Natural killer cell (primary cell): Measurements from ENCODE around the gene ISY1. TPM values are rescaled to one million over a fixed set of nuclear protein-coding genes. Genes with fewer than 3 reads are reported as not detected.
A peak's percentile ranks its signal among the peaks of the same experiment; 100 is the strongest.

Experiments used
- ATAC-seq, 3 donors: fragments of 150-1000 bp in 2 of 3; fragments of 200-7000 bp in 1 of 3; cut with Tn5 transposase; 1 replicate in 1 of 3; 2 replicates in 2 of 3; pipeline ENCODE4 v1.10.0; 2021; ENCODE audit warnings: mild to moderate bottlenecking in 2 of 3, moderate library complexity in 2 of 3
- DNase-seq, 2 donors: peaks; one replicate each; pipeline versions ENCODE4 v3.0.0 to v3.0.0-alpha.2; 2013 to 2021; ENCODE audit warnings: mixed read lengths in 1 of 2
- H3K27ac ChIP-seq: one replicate; pipeline ENCODE4 v1.5.1; 2013; ENCODE audit warnings: mild to moderate bottlenecking, low read length
- H3K27me3 ChIP-seq: one replicate; pipeline ENCODE4 v1.6.1; 2013; ENCODE audit warnings: low read length; ENCODE audit not compliant: control insufficient read depth, insufficient read depth
- H3K36me3 ChIP-seq: one replicate; pipeline ENCODE4 v1.6.1; 2013; ENCODE audit warnings: low read length; ENCODE audit not compliant: control insufficient read depth, insufficient read depth
- H3K4me1 ChIP-seq: one replicate; pipeline ENCODE4 v1.6.1; 2013; ENCODE audit warnings: low read length; ENCODE audit not compliant: control insufficient read depth, insufficient read depth
- H3K4me3 ChIP-seq: one replicate; pipeline ENCODE4 v1.5.1; 2013; ENCODE audit warnings: low read length
- H3K9me3 ChIP-seq: one replicate; pipeline ENCODE4 v1.6.1; 2013; ENCODE audit warnings: low read length; ENCODE audit not compliant: control insufficient read depth, insufficient read depth
- H3K27ac Mint-ChIP-seq, 2 donors: one replicate each; pipeline ENCODE4 v1.8.0; 2022; ENCODE audit warnings: mild to moderate bottlenecking in 2 of 2, mixed read lengths in 2 of 2, moderate library complexity in 1 of 2
- H3K27me3 Mint-ChIP-seq, 2 donors: one replicate each; pipeline ENCODE4 v1.8.0; 2022; ENCODE audit warnings: low read depth in 2 of 2, mixed read lengths in 2 of 2
- H3K36me3 Mint-ChIP-seq: one replicate; pipeline ENCODE4 v1.8.0; 2022; ENCODE audit warnings: mixed read lengths
- H3K4me1 Mint-ChIP-seq, 2 donors: one replicate each; pipeline ENCODE4 v1.8.0; 2022; ENCODE audit warnings: mixed read lengths in 2 of 2
- H3K4me3 Mint-ChIP-seq: one replicate; pipeline ENCODE4 v1.8.0; 2022; ENCODE audit warnings: mild to moderate bottlenecking, moderate library complexity, mixed read lengths
- H3K9me3 Mint-ChIP-seq, 2 donors: one replicate each; pipeline ENCODE4 v1.8.0; 2022; ENCODE audit warnings: mixed read lengths in 2 of 2
- whole genome bisulfite sequencing: methylation state at CpG from one replicate; pipeline ENCODE4 v1.1.7; 2013; ENCODE audit warnings: missing lambda C conversion rate; ENCODE audit not compliant: insufficient coverage; 5-methylcytosine and 5-hydroxymethylcytosine counted together
- intact Hi-C: fragments of 100-400 bp; cut with micrococcal nuclease; formaldehyde crosslinking; loops from one replicate; pipeline ENCODE4 v1.14.2; 2022
- total RNA-seq, 4 donors: library from RNA; stranded (reverse); fragments of 120-200 nt in 1 of 4; gene quantifications; one replicate each; pipeline versions ENCODE4 v1.2.3 to v1.2.4, GENCODE V29; 2013 to 2022
- TF ChIP-seq, protein P1 (sequence below): fragments of 200-600 bp; IDR thresholded peaks from one replicate; pipeline ENCODE4 v1.8.0; 2022; ENCODE audit warnings: antibody characterized with exemption

ISY1 gene
- total RNA-seq, 3 donors from 2014 or later (not counting 1 experiment from before 2014, with no cell fraction given), result 51.9 to 58.2 (median 56.1) TPM

DNA sequence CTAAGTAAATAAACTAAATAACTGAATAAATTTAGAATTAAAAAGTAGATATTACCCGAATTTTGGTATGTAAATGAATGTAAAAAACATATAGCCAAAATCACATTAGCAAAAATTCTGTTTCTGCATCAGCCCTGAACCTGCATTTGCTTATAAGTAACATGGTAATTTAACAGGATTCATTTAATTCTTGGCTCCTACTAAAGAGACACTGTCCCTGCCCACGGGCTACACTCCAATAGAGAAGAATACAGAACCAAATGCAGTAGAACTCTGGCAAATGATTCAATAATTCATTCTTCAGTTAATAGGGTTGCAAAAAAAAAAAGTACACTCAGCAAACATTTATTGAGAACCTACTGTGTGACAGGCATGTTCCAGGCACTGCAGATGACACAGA, 43.6 kb upstream of the ISY1 start:
- intact Hi-C loops, result no loop called here
- H3K4me3 Mint-ChIP-seq, result no peak overlapping the region
- H3K27me3 ChIP-seq, result no peaks in the 10 kb centered on the region
- no peaks in the 10 kb centered on the region for H3K9me3 ChIP-seq
- no peaks in the 10 kb centered on the region for H3K27me3 Mint-ChIP-seq
- H3K4me1 ChIP-seq, result no peaks in the 10 kb centered on the region
- no peaks in the 10 kb centered on the region for H3K4me1 Mint-ChIP-seq
- no peaks in the 10 kb centered on the region for H3K9me3 Mint-ChIP-seq
- no peak overlapping the region for H3K27ac Mint-ChIP-seq
- TF ChIP-seq, protein P1, sequence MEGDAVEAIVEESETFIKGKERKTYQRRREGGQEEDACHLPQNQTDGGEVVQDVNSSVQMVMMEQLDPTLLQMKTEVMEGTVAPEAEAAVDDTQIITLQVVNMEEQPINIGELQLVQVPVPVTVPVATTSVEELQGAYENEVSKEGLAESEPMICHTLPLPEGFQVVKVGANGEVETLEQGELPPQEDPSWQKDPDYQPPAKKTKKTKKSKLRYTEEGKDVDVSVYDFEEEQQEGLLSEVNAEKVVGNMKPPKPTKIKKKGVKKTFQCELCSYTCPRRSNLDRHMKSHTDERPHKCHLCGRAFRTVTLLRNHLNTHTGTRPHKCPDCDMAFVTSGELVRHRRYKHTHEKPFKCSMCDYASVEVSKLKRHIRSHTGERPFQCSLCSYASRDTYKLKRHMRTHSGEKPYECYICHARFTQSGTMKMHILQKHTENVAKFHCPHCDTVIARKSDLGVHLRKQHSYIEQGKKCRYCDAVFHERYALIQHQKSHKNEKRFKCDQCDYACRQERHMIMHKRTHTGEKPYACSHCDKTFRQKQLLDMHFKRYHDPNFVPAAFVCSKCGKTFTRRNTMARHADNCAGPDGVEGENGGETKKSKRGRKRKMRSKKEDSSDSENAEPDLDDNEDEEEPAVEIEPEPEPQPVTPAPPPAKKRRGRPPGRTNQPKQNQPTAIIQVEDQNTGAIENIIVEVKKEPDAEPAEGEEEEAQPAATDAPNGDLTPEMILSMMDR, result no peak
- H3K27ac ChIP-seq, result no peak overlapping the region
- 75% methylated on average over 1 of the region's 2 CpGs for WGBS
- H3K36me3 Mint-ChIP-seq, result no peaks in the 10 kb centered on the region
- H3K36me3 ChIP-seq, result no peaks in the 10 kb centered on the region
- no peak for ATAC-seq
- no peak overlapping the region for H3K4me3 ChIP-seq
- DNase-seq, result no peak

DNA sequence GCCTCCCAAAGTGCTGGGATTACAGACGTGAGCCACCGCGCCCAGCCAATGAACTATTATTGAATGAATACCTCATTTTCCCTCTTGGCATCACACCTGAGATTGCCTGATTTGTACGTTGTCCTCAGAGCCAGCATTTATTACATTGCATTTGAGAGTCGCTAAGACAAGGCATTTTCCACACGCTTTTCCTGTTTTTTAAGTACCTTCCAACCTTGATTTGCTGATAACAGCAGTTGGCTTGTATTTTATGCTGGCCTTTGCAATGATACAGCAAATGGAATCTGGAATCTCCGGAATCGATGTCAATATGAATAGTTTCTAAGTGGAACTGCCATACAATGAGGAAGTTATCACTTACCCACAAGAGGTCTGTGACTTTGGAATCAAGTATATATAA, 38.5 kb upstream of the ISY1 start:
- Mint-ChIP-seq H3K27ac (no peak overlapping the region), H3K27me3 (no peaks in the 10 kb centered on the region), H3K4me3 (no peak overlapping the region), H3K36me3 (no peaks in the 10 kb centered on the region), H3K4me1 (no peaks in the 10 kb centered on the region), H3K9me3 (no peaks in the 10 kb centered on the region)
- Histone ChIP-seq H3K9me3 (no peaks in the 10 kb centered on the region), H3K27ac (no peak overlapping the region), H3K36me3 (no peaks in the 10 kb centered on the region), H3K4me1 (no peaks in the 10 kb centered on the region), H3K27me3 (no peaks in the 10 kb centered on the region), H3K4me3 (no peak overlapping the region)
- WGBS, result 83% methylated on average over 8 of the region's 8 CpGs
- no peak for ATAC-seq
- no peak for DNase-seq
- TF ChIP-seq, protein P1, result no peak
- intact Hi-C loops, result no loop called here

DNA sequence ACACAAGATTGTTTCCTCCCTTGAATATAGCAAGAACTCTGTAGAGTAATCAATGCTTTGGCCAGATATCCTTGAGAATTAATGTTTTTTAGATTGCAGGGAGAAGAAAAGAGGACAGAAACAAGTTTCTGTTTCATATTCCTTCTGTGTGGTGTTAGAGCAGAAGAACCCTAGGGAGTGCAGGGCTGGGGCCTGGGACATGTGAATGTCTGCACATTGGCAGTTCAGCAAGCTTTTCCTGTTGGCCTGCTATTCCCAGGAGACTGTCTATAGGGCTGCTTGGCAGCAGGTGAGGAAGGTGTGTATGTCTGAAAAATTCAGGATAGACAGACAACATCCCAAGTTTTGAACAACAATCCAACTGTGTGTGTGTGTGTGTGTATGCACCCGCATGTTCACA, 36.5 kb upstream of the ISY1 start:
- TF ChIP-seq, protein P1, result no peak
- H3K9me3 ChIP-seq, result no peaks in the 10 kb centered on the region
- no peak overlapping the region for H3K4me3 ChIP-seq
- H3K27me3 ChIP-seq, result no peaks in the 10 kb centered on the region
- intact Hi-C loops, result no loop called here
- DNase-seq, result no peak
- no peaks in the 10 kb centered on the region for H3K4me1 Mint-ChIP-seq
- no peak overlapping the region for H3K27ac Mint-ChIP-seq
- WGBS, result no CpG with 5 or more reads among the region's 1 CpG
- peak in 1 of 3 donors; percentile 7 for ATAC-seq
- no peaks in the 10 kb centered on the region for H3K4me1 ChIP-seq
- H3K27me3 Mint-ChIP-seq, result no peaks in the 10 kb centered on the region
- H3K4me3 Mint-ChIP-seq, result no peak overlapping the region
- no peaks in the 10 kb centered on the region for H3K36me3 ChIP-seq
- no peaks in the 10 kb centered on the region for H3K9me3 Mint-ChIP-seq
- H3K36me3 Mint-ChIP-seq, result no peaks in the 10 kb centered on the region
- H3K27ac ChIP-seq, result no peak overlapping the region

DNA sequence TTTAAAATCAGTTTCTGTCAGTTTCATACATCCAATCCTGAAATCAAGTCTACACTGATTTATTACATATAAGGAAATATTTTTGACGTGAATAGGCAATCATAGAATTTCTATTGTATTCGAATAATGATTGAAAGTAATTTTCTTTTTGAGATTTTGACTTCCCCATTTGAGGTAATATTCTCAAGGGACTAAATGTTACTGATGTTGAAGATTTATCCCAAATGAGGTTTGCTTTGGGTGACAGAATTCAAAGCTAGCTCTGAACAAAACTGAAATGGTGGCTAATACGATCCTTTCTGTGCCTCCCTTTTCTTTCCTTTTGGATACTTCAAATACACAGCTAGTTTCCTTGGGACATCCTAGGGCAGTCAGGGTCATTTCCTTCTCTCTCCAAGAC, 35.7 kb upstream of the ISY1 start:
- intact Hi-C loops, result no loop called here
- H3K9me3 ChIP-seq, result no peaks in the 10 kb centered on the region
- no peak overlapping the region for H3K4me3 ChIP-seq
- H3K27me3 Mint-ChIP-seq, result no peaks in the 10 kb centered on the region
- H3K4me1 Mint-ChIP-seq, result no peaks in the 10 kb centered on the region
- H3K27ac Mint-ChIP-seq, result no peak overlapping the region
- no peaks in the 10 kb centered on the region for H3K4me1 ChIP-seq
- WGBS, result 80% methylated on average over 1 of the region's 3 CpGs
- H3K9me3 Mint-ChIP-seq, result no peaks in the 10 kb centered on the region
- no peak overlapping the region for H3K27ac ChIP-seq
- DNase-seq, result no peak
- no peaks in the 10 kb centered on the region for H3K27me3 ChIP-seq
- no peaks in the 10 kb centered on the region for H3K36me3 Mint-ChIP-seq
- no peak overlapping the region for H3K4me3 Mint-ChIP-seq
- TF ChIP-seq, protein P1, result no peak
- H3K36me3 ChIP-seq, result no peaks in the 10 kb centered on the region
- no peak for ATAC-seq
